C4-2B (cell line): ENCODE data around the gene PODNL1.

ENCODE experiments used
- H3K27ac ChIP-seq: fragments of 450-650 bp; 2 replicates; pipeline ENCODE4 v1.5.1; 2017
- CTCF ChIP-seq: fragments of 450-650 bp; conservative IDR thresholded peaks from 2 replicates; pipeline ENCODE4 v1.5.1; 2017; ENCODE audit warnings: mild to moderate bottlenecking
- ZFX ChIP-seq: fragments of 450-650 bp; IDR thresholded peaks from 2 replicates; pipeline ENCODE4 v1.6.1; 2017

The PODNL1 gene

GRCh38 chr19:13906910-13907309 is 31.3 kb downstream of the PODNL1 start:
- peak overlapping the region; percentile 85 for H3K27ac ChIP-seq

GRCh38 chr19:13906521-13906904 is 31.7 kb downstream of the PODNL1 start:
- no peak for TF ChIP-seq CTCF
- peak; percentile 44; the same call in 1 of the 2 replicates for TF ChIP-seq ZFX
- H3K27ac ChIP-seq = peak overlapping the region; percentile 85

More at GRCh38 chr19:13906910-13907309, 31.3 kb downstream of the PODNL1 start:
- TF ChIP-seq ZFX (no peak), CTCF (no peak)

GRCh38 chr19:13905634-13906520 is 32.3 kb downstream of the PODNL1 start, which contains the start of the genes BRME1 and CC2D1A:
Gene BRME1, minus strand, starts transcription at chr19:13906117. Its CDS starts 1,225 bp downstream, at chr19:13904892.
Gene CC2D1A, plus strand, starts transcription at chr19:13906201. Its CDS starts 241 bp downstream, at chr19:13906442.
- TF ChIP-seq CTCF (no peak), ZFX (peak; percentile 75; the same call in 1 of the 2 replicates)
- peak within 1 kb of the TSS; percentile 85 for H3K27ac ChIP-seq

GRCh38 chr19:13902993-13903555 is 35.1 kb downstream of the PODNL1 start:
- TF ChIP-seq ZFX (no peak), CTCF (no peak; the same call in 1 of the 2 replicates)
- no peak overlapping the region for H3K27ac ChIP-seq

GRCh38 chr19:13899912-13900584 is 38.2 kb downstream of the PODNL1 start:
- no peak overlapping the region for H3K27ac ChIP-seq
- TF ChIP-seq ZFX (no peak), CTCF (no peak)

GRCh38 chr19:13899393-13899792 is 38.8 kb downstream of the PODNL1 start:
- no peak for TF ChIP-seq ZFX
- no peak for TF ChIP-seq CTCF

More at GRCh38 chr19:13899393-13899792, 38.8 kb downstream of the PODNL1 start:
- H3K27ac ChIP-seq = no peak overlapping the region
